ENCODE results near the gene FAM120A.

GRCh38 chr9:93582115-93582514 lies 130.6 kb downstream of the FAM120A start:
- TF ChIP-seq CTCF (IDR thresholded peaks at IDR 0.05): no peak
- TF ChIP-seq POLR2A (IDR thresholded peaks at IDR 0.05): no peak

Measured in sigmoid colon (tissue), 3 donors.